Panc1 (cell line): ENCODE results near the gene EXOC3L1. TPM values are rescaled to one million over a fixed set of nuclear protein-coding genes. Genes with fewer than 3 reads are reported as not detected.
A peak's percentile ranks its signal among the peaks of the same experiment; 100 is the strongest.

Experiments used
- ATAC-seq: fragments of 200-7000 bp; cut with Tn5 transposase; 2 replicates; pipeline ENCODE4 v1.9.1; 2020; ENCODE audit warnings: mild to moderate bottlenecking, moderate library complexity
- BruUV-seq: library from RNA; stranded (reverse); fragments of 400-500 nt; replicated peaks from 2 replicates; lab custom pipeline; 2021; lab: Mats Ljungman, UMichigan
- CTCF ChIA-PET: fragments of 300-600 bp; sonication (Branson Sonifier 250); formaldehyde crosslinking; loops from one replicate; lab custom pipeline; 2022; ENCODE audit warnings: antibody characterized with exemption; lab: Charles Lee
- POLR2A ChIA-PET: fragments of 300-600 bp; sonication (Branson Sonifier 250); formaldehyde crosslinking; loops from one replicate; lab custom pipeline; 2022; ENCODE audit warnings: antibody characterized with exemption; lab: Charles Lee
- DNase-seq: peaks from one replicate; pipeline ENCODE4 v3.0.0-alpha.2; 2010; ENCODE audit warnings: low read depth, low spot score
- H3K27ac ChIP-seq: 2 replicates; pipeline ENCODE4 v1.5.1; 2011; ENCODE audit warnings: mild to moderate bottlenecking, low read length, inconsistent platforms
- H3K27me3 ChIP-seq: fragments of 200-500 bp; sonication (Bioruptor generic); 2 replicates; pipeline ENCODE4 v1.6.0; 2014; ENCODE audit warnings: low read length, inconsistent platforms; ENCODE audit not compliant: control insufficient read depth, insufficient read depth
- H3K36me3 ChIP-seq: fragments of 200-500 bp; sonication (Bioruptor generic); 2 replicates; pipeline ENCODE4 v1.5.1; 2014; ENCODE audit warnings: inconsistent platforms, mild to moderate bottlenecking, low read length, moderate library complexity; ENCODE audit not compliant: control insufficient read depth, insufficient read depth
- H3K4me1 ChIP-seq: 2 replicates; pipeline ENCODE4 v1.5.1; 2011; ENCODE audit warnings: inconsistent platforms, mild to moderate bottlenecking, low read length, moderate library complexity; ENCODE audit not compliant: control insufficient read depth, insufficient read depth
- H3K4me3 ChIP-seq, 2 experiments: 2 replicates each; pipeline ENCODE4 v1.5.1; 2011 to 2012; ENCODE audit warnings: low read depth in 2 of 2, low read length in 2 of 2, mild to moderate bottlenecking in 2 of 2, inconsistent platforms in 1 of 2, moderate library complexity in 1 of 2
- H3K9me3 ChIP-seq: fragments of 200-500 bp; sonication (Bioruptor generic); 2 replicates; pipeline ENCODE4 v1.5.1; 2014; ENCODE audit warnings: low read depth, mild to moderate bottlenecking, inconsistent platforms, low read length, moderate library complexity; ENCODE audit not compliant: control insufficient read depth, insufficient read depth
- POLR2AphosphoS5 ChIP-seq: IDR thresholded peaks from 2 replicates; pipeline ENCODE4 v1.6.1; 2012; ENCODE audit warnings: mild to moderate bottlenecking, low read depth, low read length, moderate library complexity
- REST ChIP-seq, 2 experiments: IDR thresholded peaks; 2 replicates each; pipeline ENCODE4 v1.6.1; 2011 to 2012; ENCODE audit warnings: low read depth in 2 of 2, control low read depth in 1 of 2, low read length in 1 of 2, mild to moderate bottlenecking in 1 of 2, moderate library complexity in 1 of 2; ENCODE audit not compliant: insufficient read depth in 1 of 2
- TCF7L2 ChIP-seq: IDR thresholded peaks from 2 replicates; pipeline ENCODE4 v1.6.1; 2011; ENCODE audit warnings: mild to moderate bottlenecking, low read depth, low read length, inconsistent platforms
- in situ Hi-C: cut with HindIII; loops from 2 replicates; pipeline ENCODE4 v1.10.0; 2016; ENCODE audit warnings: low sequenced_read_pairs, low pct_unique_long_range_greater_than_20kb
- intact Hi-C: fragments of 100-400 bp; cut with micrococcal nuclease; formaldehyde crosslinking; loops from one replicate; pipeline ENCODE4 v1.10.0; 2022; ENCODE audit not compliant: unreplicated experiment
- total RNA-seq: library from RNA; stranded (reverse); gene quantifications from one replicate; pipeline ENCODE4 v1.2.1, GENCODE V29; 2021; ENCODE audit not compliant: unreplicated experiment
- TF ChIP-seq, protein P1 (sequence below): fragments of 450-650 bp; IDR thresholded peaks from 2 replicates; pipeline ENCODE4 v1.5.1; 2017; ENCODE audit warnings: mild to moderate bottlenecking

EXOC3L1 gene
- total RNA-seq, 1 experiment from 2014 or later, result 0.41 TPM

- no peak within 1 kb of the TSS for H3K4me3 ChIP-seq
- ATAC-seq, result peak; percentile 43
- intact Hi-C loops (no loop called here), in situ Hi-C loops (no loop called here)
- peaks cover 14% of the 10 kb centered on the region for H3K4me1 ChIP-seq
- no TSS peak for BruUV-seq
- peaks cover 4% of the 10 kb centered on the region for H3K36me3 ChIP-seq
- ChIA-PET POLR2A (no interaction called here), CTCF (interaction anchor here (0.7 kb wide), 1 partner anchor 10 kb away, joined by 4 read pairs; no protein-coding TSS in a partner anchor)
- TF ChIP-seq, protein P1, sequence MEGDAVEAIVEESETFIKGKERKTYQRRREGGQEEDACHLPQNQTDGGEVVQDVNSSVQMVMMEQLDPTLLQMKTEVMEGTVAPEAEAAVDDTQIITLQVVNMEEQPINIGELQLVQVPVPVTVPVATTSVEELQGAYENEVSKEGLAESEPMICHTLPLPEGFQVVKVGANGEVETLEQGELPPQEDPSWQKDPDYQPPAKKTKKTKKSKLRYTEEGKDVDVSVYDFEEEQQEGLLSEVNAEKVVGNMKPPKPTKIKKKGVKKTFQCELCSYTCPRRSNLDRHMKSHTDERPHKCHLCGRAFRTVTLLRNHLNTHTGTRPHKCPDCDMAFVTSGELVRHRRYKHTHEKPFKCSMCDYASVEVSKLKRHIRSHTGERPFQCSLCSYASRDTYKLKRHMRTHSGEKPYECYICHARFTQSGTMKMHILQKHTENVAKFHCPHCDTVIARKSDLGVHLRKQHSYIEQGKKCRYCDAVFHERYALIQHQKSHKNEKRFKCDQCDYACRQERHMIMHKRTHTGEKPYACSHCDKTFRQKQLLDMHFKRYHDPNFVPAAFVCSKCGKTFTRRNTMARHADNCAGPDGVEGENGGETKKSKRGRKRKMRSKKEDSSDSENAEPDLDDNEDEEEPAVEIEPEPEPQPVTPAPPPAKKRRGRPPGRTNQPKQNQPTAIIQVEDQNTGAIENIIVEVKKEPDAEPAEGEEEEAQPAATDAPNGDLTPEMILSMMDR, result peak; percentile 62; the same call in 1 of the 2 replicates
- no peak for TF ChIP-seq POLR2AphosphoS5
- H3K27ac ChIP-seq, result peak within 1 kb of the TSS; percentile 23; the same call in 1 of the 2 replicates
- DNase-seq, result no peak
- no peaks in the 10 kb centered on the region for H3K27me3 ChIP-seq
- no peaks in the 10 kb centered on the region for H3K9me3 ChIP-seq
Measured at GRCh38 chr16:67199011-67199807, 9.3 kb upstream of the EXOC3L1 start, which contains the start of gene ELMO3. Gene ELMO3, plus strand, starts transcription at chr16:67199131. Its CDS starts 196 bp downstream, at chr16:67199327.

GRCh38 chr16:67198238-67198734 lies 8.3 kb upstream of the EXOC3L1 start:
- CTCF ChIA-PET, result interaction anchor here (0.6 to 1.1 kb wide), 3 partner anchors 8 to 29 kb away, joined by 3 to 4 read pairs (median 4); partner anchors contain the start of genes EXOC3L1 and TMEM208
- BruUV-seq, result no TSS peak
- DNase-seq (no peak), ATAC-seq (peak; percentile 80)
- POLR2A ChIA-PET, result interaction anchor here (1.0 kb wide), 1 partner anchor 11 kb away, joined by 4 read pairs; no protein-coding TSS in a partner anchor
- H3K36me3 ChIP-seq, result peaks cover 5% of the 10 kb centered on the region
- peaks cover 16% of the 10 kb centered on the region for H3K4me1 ChIP-seq
- no peak overlapping the region; the same call in 1 of the 2 replicates for H3K27ac ChIP-seq
- in situ Hi-C loops, result no loop called here
- H3K4me3 ChIP-seq, result no peak overlapping the region
- intact Hi-C loops, result no loop called here
- no peaks in the 10 kb centered on the region for H3K9me3 ChIP-seq
- no peak for TF ChIP-seq TCF7L2
- TF ChIP-seq, protein P1, result peak; percentile 82
- no peaks in the 10 kb centered on the region for H3K27me3 ChIP-seq

GRCh38 chr16:67197704-67198103 lies 7.8 kb upstream of the EXOC3L1 start:
- in situ Hi-C loops (no loop called here), intact Hi-C loops (no loop called here)
- peaks cover 10% of the 10 kb centered on the region for H3K36me3 ChIP-seq
- no peak overlapping the region for H3K4me3 ChIP-seq
- ChIA-PET CTCF (interaction anchor here (0.6 to 1.1 kb wide), 2 partner anchors 29 to 189 kb away, joined by 4 to 5 read pairs; partner anchors contain the start of gene TMEM208), POLR2A (interaction anchor here (1.0 kb wide), 1 partner anchor 11 kb away, joined by 4 read pairs; no protein-coding TSS in a partner anchor)
- DNase-seq (no peak), ATAC-seq (no peak)
- TF ChIP-seq TCF7L2 (0 out of 2 replicates have a peak, but pooled peaks have one; percentile 27), REST (IDR thresholded peaks at IDR 0.05; ENCODE audit: insufficient read depth in 1 of 2, low read depth in 2 of 2, low read length in 1 of 2) (no peak)
- peak overlapping the region; percentile 23; the same call in 1 of the 2 replicates for H3K27ac ChIP-seq
- BruUV-seq, result no TSS peak
- peaks cover 19% of the 10 kb centered on the region for H3K4me1 ChIP-seq
- H3K27me3 ChIP-seq, result no peaks in the 10 kb centered on the region
- no peaks in the 10 kb centered on the region for H3K9me3 ChIP-seq
